Forelimb muscle (tissue), 1 donor: ENCODE results near the gene MUC16. TPM values are rescaled to one million over a fixed set of nuclear protein-coding genes. Genes with fewer than 3 reads are reported as not detected.
"Not testable (repeated sequence)": the region's sequence is repeated elsewhere in the genome, so short reads cannot be mapped to it uniquely, and the experiment has no call there.

ENCODE experiments used
- DNase-seq: peaks from one replicate; pipeline ENCODE4 v3.0.0-alpha.2; 2013; ENCODE audit warnings: low read depth
- polyA plus RNA-seq: library from polyadenylated mRNA; unstranded; fragments of 120-200 nt; gene quantifications from one replicate; pipeline ENCODE4 v1.2.1, GENCODE V29; 2013; ENCODE audit not compliant: insufficient read length

MUC16 gene
- polyA plus RNA-seq: not detected

DNA sequence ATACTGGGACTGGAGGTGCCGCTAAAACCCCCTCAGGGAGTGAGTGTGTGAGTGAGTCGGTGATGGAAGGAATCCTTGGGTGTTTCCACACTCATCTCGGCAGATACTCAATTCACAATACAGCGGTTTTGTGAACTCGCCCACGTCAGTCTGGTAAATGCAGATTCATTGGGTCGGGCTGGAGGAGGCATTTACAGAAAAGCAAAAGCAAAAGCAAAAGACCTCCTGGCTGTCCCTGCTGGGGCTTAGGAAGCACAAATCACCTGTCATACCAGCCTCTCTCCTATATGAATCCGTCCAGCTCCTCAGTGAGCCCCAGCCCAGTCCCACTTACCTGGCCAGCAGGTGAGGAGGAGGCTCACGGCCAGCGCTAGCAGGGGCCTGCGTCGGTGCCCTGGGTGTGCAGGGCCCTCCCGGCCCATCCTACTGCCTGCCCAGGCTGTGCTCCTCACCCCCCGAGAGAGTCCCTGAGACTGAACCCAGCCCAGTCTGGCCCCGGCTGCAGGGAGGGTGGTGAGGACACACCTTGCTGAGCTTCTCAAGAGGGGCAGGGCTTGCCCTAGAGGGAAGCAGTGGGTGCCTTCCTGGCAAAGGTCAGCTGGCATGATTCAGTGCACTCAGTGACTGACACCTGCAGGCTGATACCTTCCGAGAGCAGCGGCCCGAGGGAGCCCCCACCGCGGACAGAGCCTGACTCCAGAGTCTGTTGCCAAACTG, at the start of gene MUC16:
Gene MUC16 (minus strand): TSS at position 475 of the 717 bp plus-strand sequence.
- DNase-seq: no peak

DNA sequence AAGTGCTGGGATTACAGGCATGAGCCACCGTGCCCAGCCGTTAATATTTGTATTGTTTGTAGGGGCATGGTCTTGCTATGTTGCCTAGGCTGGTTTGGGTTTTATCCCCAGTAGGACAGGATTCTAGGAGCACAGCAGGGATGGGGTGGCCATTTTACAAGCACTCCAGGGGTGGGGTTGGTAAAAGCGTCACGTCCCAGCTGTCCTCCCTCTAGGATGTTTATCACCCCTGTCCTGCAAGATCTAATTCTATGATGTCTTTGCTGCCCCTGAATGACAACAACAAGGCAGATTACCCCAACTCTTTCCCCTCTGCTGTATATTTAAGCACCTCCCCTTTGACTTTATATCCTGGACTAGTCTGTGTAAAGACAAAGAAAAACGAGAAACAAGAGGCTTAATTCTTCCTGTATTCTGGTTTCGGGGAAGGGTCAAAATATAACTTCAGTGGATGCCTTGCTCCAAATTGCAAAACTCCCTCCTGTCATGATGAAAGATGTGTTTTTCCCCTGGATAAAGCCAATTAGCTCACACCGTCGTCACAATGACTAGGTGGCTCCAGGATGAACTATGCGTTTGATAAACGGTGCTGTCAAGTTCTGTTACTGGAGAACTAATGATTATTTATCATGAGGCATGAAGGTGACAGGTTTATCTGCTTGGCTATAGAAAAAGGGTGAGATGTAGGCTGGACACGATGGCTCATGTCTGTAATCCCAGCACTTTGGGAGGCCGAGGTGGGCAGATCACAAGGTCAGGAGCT, 48.9 kb upstream of the MUC16 start:
- DNase-seq: no peak

DNA sequence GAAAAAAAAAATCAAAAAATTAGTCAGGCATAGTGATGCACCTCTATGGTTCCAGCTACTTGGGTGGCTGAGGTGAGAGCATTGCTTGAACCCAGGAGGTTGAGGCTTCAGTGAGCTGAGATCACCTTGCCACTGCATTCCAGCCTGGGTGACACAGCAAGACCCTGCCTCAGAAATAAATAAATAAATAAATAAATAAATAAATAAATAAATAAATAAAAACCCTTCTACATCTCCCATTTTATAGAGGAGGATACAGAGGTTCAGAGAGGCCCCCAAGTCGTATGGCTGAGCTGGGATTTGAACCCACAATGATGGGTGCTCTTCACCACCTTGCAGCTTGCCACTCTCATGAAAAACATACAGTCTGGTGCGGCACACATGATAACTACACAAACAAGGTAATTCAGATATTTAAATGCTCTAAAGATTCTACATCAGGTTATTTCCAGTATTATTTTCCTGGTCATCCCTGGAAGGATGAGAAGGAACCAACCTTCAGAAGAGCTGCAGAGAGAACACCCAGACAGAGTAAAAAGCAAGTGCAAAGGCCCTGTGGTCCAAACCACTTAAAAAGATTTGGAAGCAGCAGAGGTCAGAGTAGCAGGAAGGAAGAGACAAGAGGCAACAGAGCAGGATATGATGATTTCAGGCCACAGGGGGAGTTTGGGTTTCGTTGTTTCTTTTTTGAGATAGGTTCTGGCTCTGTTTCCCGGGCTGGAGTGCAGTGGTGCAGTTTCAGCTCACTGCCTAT, 47.5 kb upstream of the MUC16 start:
- DNase-seq: no peak

DNA sequence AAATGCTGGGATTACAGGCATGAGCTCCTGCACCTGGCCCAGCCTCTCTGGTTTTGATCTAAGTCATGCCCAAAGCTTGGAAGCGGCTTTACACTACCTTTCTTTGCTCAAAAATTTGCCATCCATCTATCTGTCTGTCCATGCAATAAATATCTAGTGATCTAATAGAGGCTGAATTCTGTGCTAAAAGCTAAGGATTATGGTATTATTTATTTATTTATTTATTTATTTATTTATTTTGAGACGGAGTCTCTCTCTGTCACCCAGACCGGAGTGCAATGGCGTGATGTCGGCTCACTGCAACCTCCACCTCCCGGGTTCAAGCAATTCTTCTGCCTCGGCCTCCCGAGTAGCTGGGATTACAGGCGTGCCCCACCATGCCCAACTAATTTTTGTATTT, 45.9 kb upstream of the MUC16 start:
- DNase-seq: not testable (repeated sequence)

DNA sequence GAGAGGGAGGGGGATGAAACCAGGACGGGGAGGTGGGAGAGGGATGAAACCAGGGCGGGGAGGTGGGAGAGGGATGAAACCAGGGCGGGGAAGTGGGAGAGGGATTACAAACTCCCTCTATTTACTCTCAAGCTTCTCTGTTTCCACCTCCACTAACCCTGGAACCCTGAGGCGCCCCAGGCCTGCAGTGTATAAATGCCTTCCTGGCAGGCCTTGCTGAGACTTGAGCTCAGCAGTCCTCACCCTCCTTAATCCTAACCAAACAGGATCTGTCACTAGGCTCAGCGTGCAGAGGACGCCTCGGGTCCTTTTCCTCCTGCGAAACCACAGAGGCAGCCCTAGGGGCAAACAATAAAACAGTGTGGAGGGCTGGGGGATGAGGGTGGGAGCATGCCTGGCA, 44.6 kb upstream of the MUC16 start:
- DNase-seq: no peak

DNA sequence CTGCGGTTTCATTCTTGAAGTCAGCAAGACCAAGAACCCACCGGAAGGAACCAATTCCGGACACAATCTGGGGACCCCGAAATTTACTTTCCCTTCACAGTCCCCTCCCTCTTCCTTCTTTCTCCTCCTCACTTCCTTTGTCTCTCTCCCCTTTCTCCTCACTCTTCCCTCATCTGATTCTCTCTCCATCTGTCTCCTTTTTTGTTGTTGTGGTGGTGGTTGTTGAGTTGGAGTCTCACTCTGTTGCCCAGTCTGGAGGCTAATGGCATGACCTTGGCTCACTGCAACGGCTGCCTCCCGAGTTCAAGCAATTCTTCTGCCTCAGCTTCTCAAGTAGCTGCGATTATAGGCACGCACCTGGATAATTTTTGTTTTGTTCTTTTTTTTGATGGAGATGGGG, 44.0 kb upstream of the MUC16 start:
- no peak for DNase-seq

DNA sequence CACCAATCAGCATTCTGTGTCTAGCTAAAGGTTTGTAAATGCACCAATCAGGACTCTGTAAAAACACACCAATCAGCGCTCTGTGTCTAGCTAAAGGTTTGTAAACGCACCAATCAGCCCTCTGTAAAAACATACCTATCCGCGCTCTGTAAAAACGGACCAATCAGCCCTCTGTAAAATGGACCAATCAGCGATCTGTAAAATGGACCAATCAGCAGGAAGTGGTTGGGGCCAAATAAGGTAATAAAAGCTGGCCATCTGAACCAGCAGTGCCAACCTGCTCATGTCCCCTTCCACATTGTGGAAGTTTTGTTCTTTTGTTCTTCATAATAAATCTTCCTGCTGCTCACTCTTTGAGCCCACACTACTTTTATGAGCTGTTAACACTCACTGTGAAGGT, 43.5 kb upstream of the MUC16 start:
- not testable (repeated sequence) for DNase-seq

DNA sequence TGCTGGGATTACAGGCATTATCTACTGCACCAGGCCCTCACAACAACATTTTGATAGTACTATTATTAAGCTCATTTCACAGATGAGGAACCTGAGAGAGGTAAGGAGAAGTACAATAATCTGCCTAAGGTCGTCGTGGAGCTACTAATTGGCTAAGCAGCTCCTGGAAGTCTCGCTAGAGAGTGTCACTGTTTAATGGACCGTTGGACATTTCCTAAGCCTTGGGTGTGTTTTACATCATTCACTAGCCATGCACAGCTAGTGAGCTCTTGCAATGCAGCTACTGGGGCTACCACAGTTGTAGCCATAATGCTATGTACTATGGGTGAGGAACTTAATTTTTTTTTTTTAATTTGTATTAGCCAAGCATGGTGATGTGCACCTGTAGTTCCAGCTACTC, 42.7 kb upstream of the MUC16 start:
- no peak for DNase-seq

DNA sequence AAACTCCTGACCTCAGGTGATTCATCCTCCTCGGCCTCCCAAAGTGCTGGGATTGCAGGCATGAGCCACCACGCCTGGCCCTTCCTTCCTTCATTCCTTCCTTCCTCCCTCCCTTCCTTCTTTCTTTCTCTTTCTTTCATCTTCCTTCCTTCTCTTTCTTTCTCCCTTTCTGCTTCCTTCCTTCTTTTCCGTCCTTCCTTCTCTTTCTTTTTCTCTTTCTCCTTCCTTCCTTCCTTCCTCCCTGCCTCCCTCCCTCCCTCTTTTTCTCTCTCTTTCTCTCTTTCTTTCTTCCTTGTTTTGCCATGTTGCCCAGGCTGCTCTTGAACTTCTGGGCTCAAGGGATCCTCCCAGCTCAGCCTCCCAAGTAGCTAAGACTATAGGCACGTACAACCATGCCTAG, 36.5 kb upstream of the MUC16 start:
- DNase-seq: no peak

DNA sequence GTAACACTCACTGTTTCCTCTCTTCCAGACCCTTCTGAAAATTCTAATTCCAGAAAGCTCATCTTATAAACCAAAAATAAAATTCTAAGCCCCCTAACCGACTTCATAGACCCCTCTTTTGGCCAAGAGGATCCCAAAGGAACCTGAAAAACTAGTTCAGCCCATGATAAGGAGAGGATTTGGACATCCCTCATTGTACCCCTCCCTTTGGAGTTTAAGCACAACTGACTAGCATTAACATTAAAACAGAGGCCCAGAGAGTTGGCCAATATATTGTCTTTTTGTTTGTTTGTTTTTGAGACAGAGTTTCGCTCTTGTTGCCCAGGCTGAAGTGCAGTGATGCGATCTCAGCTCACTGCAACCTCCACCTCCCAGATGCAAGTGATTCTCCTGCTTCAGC, 34.2 kb upstream of the MUC16 start:
- DNase-seq: no peak

DNA sequence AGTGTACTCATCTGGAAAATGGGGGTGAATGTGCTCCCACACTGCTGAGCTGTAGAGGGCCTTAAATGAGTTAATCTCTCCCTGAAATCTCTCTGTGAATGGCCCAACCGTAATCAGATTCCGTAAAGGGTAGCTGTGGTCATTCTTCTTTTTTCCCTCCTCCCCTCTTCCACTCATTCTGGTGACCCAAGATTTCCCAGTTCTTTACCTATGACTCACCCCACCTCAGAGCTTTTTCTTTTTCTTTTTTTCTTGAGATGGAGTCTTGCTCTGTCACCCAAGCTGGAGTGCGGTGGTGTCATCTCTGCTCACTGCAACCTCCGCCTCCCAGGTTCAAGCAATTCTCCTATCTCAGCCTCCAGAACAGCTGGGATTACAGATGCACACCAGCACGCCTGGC, 33.3 kb upstream of the MUC16 start:
- no peak for DNase-seq

DNA sequence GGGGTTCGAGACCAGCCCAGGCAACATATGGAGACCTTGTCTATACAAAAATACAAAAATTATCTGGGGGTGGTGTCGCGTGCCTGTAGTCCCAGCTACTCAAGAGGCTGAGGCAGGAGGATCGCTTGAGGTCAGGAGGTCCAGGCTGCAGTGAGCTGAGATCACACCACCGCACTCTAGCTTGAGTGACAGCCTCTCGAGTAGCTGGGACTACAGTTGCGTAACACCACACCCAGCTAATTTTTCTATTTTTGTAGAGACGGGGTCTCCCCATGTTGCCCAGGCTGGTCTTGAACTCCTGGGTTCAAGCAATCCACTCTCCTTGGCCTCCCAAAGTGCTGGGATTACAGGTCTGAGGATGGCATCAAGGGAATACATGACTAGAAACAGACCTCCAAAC, 30.8 kb upstream of the MUC16 start:
- DNase-seq: no peak

DNA sequence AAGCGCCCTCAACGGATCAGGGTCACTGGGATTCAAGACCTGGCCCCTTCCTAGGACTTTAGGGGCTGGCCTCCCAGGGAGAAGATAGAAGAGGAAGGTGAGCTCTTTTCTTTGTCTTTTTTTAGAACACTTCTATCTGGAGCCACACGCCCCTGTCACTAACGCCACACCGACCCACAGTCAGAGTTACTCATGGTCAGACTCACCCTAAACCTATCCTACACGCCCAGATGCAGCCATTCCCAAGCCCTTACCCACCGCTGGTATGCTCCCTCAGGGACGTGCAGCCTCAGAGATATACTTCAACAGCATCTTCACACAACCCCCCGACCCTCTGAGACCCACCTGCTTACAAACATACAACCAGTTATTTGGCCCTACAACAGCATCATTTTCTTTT, 29.9 kb upstream of the MUC16 start:
- no peak for DNase-seq

DNA sequence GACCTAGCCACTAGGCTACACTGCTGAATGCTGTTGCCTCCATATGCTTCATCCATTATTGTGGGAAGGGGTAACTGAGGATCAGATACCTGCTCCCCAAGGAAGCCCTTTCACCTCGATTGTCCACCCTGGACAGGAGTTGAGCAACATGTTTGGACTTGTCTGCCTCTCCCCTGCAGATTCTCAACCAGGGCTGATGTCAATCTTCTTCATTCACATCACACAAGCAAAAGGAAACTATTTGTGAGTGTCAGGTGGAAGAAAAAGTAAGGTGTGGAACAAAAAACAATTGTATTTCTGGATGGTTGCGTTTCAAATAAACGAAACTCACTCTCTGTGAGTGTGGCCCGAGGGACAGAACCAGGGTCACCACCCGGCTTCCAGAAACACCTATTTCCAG, 29.5 kb upstream of the MUC16 start:
- no peak for DNase-seq

DNA sequence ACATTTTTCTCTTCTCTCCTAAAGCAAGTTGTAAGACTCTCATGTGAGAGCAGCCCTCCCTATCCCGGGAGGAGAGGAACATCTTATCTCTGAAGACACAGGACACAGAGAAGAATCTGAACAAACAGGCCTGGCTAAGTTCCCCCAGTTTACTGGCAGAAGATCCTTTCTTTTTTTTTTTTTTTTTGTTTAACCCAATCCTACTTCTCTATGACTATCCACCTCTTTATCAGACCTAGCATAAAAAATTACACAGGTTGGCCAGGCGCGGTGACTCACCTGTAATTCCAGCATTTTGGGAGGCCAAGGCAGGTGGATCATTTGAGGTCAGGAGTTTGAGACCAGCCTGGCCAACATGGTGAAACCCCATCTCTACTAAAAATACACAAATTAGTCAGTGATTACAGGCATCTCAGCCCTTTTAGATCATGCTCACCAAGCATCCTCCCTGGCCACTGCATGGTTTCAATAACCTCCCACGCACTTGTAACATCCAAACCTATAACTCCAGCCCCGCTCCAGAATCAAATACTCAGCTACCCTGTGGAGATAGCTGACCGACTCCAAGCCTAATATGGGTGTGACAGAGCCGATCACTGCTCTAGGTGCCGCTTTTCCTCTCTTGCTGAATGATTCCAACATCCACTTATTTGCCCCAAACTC, 27.3 kb upstream of the MUC16 start:
- no peak for DNase-seq

DNA sequence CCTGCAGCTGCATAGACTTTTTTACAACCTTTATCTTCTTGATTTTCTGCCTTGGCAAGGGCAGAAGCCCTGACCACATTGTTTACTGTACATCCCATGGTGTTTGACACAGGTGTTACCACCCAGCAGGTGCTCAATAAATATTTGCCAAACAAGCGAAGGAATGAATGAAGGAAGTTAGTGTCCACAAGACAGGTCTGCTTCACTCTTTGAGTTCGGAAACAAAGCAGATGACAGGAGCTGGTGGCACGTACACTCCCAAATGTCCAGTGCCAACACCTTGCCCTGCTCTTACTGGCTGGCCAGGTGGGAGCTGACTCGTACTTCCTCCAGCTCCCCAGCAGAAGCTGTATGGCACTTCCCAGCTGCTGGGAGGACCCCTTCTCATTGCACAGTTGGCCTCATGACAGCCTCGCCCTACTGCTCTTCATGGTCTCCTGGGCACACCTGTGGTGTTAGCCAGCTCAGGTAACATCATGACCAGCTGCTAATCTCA, 22.0 kb upstream of the MUC16 start:
- no peak for DNase-seq

DNA sequence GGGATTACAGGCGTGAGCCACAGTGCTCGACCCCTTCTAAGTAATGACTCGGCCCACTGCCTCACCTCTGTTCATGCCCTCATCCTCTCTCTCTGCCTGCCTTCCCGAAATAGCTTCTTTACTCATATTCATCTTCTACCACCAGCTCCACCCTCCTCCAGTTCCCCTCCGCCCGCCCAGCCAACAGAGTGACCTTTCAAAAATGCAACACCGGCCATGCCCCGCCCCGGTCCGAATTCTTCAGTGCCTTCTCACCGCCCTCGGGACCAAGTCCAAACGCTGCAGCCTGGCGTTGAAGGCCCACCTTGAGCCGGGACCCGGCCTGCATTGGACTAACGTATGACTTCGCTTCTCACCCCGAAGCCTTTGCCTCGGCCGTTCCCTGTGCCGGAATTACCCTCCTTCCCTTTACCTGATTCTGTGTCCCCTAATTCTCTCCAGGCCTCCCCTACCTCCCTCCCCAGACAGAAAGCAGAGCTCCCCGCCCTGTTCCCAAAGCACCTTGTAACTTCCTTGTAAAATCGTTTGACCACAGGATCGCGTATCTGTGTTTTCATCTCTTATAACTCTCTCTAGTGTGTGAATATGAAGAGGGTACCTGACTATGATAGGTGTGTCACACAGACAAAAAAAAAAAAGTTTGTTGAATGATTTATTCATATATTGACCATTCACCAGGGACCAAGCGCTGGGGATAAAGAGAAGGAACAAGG, 8.1 kb upstream of the MUC16 start:
- no peak for DNase-seq

DNA sequence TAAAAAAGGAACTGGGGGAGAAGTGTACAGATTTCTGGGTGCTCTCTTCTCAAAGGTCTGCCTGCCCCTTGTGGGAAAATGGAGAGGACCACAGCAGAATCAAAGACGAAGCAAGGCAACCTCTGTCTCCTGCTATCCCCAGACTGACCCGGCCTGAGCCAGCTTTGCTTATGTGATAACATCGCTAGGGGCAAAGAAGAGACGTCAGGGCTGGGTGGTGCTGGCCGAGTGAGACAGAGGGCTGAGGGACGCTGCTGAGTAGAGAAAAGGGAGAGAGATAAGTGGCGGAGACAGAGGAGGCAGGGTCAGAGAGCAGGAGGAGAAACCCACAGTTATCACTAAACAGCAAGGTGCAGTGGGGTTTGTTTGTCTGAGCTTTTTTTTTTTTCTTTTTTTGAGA, 4.6 kb upstream of the MUC16 start:
- DNase-seq: no peak

DNA sequence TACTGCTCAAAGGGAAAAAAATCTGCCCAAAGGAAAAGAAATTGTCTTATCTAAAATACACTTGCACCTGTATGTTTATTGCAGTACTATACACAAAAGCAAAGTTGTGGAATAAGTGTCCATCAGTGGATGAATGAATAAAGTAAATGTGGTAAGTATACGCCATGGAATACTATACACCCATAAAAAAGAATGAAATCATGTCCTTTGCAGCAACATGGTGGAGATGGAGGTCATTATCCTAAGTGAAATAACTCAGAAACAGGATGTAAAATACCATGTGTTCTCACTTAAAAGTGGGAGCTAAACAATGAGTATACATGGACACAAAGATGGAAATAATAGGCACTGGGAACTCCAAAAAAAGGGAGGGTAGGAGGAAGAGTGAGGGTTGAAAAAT, 3.8 kb upstream of the MUC16 start:
- no peak for DNase-seq

DNA sequence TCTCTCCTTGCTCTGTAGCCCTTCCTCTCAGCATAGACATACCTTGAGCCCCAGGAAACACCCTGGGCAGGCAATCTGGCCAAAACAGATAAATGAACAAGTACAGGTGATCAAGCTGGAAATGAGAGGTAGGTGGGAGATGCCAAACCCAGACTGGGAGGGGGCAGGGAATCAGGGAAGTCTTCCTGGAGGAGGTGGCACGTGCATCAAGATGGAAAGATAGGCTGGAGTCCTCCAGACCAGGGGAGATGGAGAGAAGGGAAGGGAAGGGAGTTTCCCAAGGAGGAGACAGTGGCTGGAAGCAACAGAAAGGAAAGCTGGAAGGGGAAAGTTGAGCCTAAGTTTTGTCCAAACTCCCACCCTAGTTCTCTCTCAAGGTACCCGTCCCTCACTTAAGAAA, 1.7 kb upstream of the MUC16 start:
- no peak for DNase-seq

DNA sequence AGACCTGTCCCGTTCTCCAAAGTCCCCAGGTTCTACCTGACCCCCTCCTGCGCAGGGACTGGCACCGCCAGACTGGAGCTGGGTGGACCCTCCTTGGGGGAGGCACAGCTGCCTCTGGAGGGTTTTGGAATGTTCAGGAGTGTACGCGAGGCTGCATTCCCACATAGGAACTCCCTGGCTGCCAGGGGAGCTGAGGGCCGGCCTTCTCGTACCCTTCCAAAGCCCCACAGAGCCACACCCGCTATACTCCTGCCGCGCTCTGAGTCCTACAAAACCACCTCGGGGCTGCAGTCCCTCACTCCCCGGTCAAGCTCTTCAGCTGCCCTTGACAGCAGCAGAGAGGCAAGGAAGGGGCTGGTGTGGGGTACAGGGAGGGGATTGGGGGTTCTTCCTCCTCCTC, 484 bp upstream of the MUC16 start:
- DNase-seq: no peak
